Rectal smooth muscle tissue (tissue), 1 donor: Measurements from ENCODE around the gene SHC2.

ENCODE experiments used
- H3K27ac ChIP-seq: one replicate; pipeline ENCODE4 v1.7.0; 2013; ENCODE audit warnings: low read depth, low read length, inconsistent platforms
- H3K27me3 ChIP-seq: one replicate; pipeline ENCODE4 v1.7.0; 2013; ENCODE audit warnings: low read length; ENCODE audit not compliant: control insufficient read depth, insufficient read depth
- H3K36me3 ChIP-seq: one replicate; pipeline ENCODE4 v1.7.0; 2013; ENCODE audit warnings: low read length; ENCODE audit not compliant: control insufficient read depth, insufficient read depth
- H3K4me1 ChIP-seq: one replicate; pipeline ENCODE4 v1.7.0; 2013; ENCODE audit warnings: low read length; ENCODE audit not compliant: control insufficient read depth, insufficient read depth
- H3K4me3 ChIP-seq: one replicate; pipeline ENCODE4 v1.7.0; 2013; ENCODE audit warnings: low read length
- H3K9ac ChIP-seq: one replicate; pipeline ENCODE4 v1.7.0; 2013; ENCODE audit warnings: low read length

The SHC2 gene

GRCh38 chr19:368630-369024 lies 92.2 kb downstream of the SHC2 start:
- no peak overlapping the region for H3K9ac ChIP-seq
- H3K4me1 ChIP-seq: no peaks in the 10 kb centered on the region
- H3K36me3 ChIP-seq: no peaks in the 10 kb centered on the region
- H3K27me3 ChIP-seq: peaks cover 2% of the 10 kb centered on the region
- no peak overlapping the region for H3K4me3 ChIP-seq
- no peak overlapping the region for H3K27ac ChIP-seq

DNA sequence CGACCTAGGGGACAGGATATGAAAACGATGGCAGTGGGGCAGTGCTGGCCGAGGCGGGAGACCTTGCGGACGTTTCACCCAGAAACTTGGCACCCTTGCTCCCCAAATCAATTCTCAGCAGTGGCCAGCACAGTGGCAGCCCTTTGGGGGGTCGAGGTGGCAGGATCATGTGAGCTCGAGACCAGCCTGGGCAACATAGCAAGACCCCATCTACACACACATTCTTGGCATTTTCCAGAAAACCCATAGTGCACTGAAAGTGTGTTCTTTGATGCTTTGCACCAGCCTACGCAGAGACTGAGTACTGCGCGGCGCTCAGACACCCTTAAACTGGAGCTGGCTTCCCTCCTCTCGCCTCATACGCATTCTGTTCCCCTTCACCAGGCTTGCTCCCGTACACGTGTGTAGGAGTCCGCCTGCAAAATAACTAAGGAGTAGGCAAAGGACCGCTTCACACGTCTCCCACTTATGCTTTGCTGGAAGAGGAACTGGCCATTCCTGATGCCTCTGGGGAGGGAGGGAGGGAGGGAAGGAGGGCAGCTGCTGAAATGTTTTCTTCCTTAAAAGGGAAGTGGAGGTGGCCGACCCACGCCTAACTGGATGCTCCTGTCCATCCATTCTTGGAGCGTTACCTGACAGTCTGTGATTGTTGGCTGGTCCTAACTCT lies 92.7 kb downstream of the SHC2 start:
- Histone ChIP-seq H3K4me3 (no peak overlapping the region), H3K4me1 (no peaks in the 10 kb centered on the region), H3K36me3 (no peaks in the 10 kb centered on the region), H3K27ac (no peak overlapping the region), H3K27me3 (peaks cover 2% of the 10 kb centered on the region), H3K9ac (no peak overlapping the region)

DNA sequence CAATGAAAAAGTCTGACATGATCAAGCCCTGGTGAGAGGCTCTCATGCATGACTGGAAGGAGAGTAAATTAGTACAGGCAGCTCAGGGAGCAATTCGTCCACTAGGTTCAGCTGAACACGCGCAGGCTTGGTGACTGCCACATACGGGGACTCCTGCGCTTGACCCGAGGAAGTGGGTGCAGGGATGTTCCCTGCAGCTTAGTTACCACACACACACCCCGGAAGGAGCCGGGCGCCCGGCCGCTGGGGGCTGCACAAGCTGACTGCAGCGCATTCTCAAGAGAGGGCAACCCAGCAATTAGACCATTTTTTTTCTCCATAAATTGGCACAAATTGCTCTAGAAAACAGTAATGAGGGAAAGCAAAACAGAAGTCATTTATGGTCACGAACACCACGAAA lies 93.3 kb downstream of the SHC2 start:
- H3K4me3 ChIP-seq: no peak overlapping the region
- H3K36me3 ChIP-seq: no peaks in the 10 kb centered on the region
- no peak overlapping the region for H3K27ac ChIP-seq
- no peak overlapping the region for H3K9ac ChIP-seq
- H3K27me3 ChIP-seq: peaks cover 2% of the 10 kb centered on the region
- no peaks in the 10 kb centered on the region for H3K4me1 ChIP-seq

- Histone ChIP-seq H3K9ac (no peak overlapping the region), H3K4me3 (no peak overlapping the region), H3K27ac (no peak overlapping the region), H3K36me3 (no peaks in the 10 kb centered on the region), H3K27me3 (peaks cover 2% of the 10 kb centered on the region), H3K4me1 (no peaks in the 10 kb centered on the region)
Observed at GRCh38 chr19:366951-367350, 93.9 kb downstream of the SHC2 start.
